ENCODE measurements around the gene PACS2.

PACS2 gene

DNA sequence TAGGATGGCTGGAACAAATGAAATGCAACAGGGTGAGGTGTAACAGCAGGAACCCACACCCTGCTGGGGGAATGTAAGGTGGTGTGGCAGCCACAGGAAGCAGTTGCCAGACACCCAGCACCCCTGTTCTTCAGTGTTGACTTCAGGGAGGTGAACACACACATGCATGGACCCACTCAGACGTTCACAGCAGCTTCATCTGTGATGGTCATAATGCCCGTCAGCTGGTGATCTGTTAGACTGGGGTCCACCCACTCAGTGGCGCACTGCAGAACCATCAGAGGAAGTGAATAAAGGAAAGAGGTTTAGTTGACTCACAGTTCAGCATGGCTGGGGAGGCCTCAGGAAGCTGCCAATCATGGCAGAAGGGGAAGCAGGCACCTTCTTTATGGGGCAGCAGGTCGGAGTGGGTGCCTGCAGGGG is 61.1 kb downstream of the PACS2 start:
- DNase-seq = no peak

- no peak for DNase-seq
Measured at GRCh38 chr14:105376521-105377440, 62.2 kb downstream of the PACS2 start.

- DNase-seq = no peak
Measured at GRCh38 chr14:105377555-105378182, 63.1 kb downstream of the PACS2 start.

- DNase-seq = no peak
Measured at GRCh38 chr14:105378199-105378598, 63.7 kb downstream of the PACS2 start.

DNA sequence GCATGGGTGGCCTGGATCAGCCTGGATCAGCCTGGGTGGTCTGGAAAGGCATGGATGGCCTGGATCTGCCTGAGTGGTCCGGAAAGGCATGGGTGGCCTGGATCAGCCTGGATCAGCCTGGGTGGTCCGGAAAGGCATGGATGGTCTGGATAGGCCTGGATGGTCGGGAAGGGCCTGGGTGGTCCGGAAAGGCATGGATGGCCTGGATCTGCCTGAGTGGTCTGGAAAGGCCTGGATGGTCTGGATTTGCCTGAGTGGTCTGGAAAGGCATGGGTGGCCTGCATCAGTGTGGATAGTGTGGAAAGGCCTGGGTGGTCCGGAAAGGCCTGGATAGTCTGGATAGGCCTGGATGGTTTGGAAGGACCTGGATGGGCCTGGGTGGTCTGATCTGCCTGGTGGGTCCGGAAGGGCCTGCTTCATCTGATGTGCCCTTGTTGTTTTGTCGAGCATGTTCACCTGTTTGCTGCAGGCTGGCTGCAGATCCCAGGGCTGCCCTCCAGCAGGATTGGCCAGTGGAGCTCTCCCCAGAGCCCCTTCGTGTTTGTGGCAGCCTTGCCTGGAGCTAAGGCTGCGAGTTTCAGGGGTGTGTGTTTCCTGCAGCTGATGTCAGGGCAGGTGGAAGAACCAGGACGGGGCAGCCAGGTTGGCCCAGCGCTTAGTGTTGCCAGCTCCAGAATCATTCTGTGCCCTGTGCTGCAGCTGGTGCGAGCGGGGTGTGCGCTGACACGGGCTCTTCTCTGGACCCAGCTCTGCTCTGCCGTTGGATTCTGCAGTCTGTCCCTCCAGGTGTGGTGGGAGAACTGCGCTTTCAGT is 64.5 kb downstream of the PACS2 start:
- no peak for DNase-seq

- DNase-seq = no peak
Measured at GRCh38 chr14:105379946-105380345, 65.4 kb downstream of the PACS2 start.

- DNase-seq = no peak
Measured at GRCh38 chr14:105380756-105381155, 66.2 kb downstream of the PACS2 start.

DNA sequence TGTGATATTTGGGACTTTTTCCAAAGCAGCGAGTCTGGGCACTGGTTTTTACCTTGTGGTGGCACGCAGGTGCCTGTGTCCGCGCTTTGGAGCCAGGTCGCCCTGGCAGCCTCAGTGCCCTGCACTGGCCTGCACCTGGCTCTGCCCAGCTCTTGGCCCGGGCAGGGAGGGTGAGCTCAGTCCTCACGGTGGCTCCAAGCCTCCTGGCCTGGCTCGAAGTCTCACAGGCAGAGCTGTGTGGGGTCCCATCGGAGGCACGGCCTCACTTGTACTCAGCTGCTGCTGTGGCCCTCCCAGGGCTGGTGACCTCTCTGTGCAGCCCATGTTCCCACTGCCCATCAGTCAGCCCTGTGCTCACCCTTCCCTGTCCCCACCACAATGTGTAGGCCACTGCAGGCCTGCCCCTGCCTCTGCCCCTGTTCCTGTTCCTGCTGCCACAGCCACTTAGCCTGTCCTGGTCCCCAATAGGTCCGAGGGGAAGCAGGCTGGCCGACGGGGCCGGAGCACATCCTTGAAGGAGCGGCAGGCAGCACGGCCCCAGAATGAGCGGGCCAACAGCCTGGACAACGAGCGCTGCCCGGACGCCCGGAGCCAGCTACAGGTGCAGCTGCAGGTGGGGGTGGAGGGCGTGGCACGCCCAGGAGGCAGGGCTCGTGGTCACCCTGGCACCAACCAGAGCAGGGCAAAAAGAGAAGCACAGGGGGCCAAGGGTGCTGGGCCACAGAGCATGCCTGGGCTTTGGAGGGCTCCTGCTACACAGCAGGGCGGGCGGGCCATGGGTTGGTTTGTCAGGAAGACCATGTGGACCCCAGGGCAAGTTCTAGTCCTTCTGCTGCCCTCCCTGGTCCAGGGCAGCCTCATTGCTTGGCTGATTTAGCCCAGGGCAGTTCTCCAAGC is 67.1 kb downstream of the PACS2 start:
- DNase-seq = no peak

- DNase-seq = no peak
Measured at GRCh38 chr14:105382343-105383082, 68.0 kb downstream of the PACS2 start.

GRCh38 chr14:105383083-105383730 is 68.7 kb downstream of the PACS2 start:
- no peak for DNase-seq

DNA sequence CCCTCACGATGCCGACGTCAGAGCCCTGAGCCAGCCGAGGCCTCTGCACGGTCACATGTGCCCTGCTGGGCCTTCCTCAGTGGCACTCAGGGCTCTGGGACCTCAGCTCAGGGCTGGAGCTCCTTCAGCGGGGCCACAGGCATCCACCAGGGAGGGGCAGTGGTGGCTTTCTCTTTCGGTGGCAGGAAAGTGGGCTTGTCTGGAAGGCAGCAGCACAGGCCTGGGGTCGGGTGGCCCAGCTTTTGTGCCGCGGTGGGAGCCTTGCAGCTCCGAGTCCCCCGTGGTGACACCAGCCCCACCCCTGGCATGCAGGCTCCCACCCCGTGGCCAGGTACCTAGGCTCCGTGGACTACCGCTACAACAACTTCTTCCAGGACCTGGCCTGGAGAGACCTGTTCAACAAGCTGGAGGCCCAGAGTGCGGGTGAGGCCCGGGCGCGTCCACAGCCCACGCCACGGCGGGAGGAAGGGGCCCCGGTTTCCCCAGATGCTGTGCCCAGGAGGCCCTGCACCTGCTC is 69.6 kb downstream of the PACS2 start:
- DNase-seq = no peak

GRCh38 chr14:105384605-105385321 is 70.2 kb downstream of the PACS2 start:
- DNase-seq = no peak

GRCh38 chr14:105385322-105385637 is 70.7 kb downstream of the PACS2 start:
- DNase-seq = no peak

DNA sequence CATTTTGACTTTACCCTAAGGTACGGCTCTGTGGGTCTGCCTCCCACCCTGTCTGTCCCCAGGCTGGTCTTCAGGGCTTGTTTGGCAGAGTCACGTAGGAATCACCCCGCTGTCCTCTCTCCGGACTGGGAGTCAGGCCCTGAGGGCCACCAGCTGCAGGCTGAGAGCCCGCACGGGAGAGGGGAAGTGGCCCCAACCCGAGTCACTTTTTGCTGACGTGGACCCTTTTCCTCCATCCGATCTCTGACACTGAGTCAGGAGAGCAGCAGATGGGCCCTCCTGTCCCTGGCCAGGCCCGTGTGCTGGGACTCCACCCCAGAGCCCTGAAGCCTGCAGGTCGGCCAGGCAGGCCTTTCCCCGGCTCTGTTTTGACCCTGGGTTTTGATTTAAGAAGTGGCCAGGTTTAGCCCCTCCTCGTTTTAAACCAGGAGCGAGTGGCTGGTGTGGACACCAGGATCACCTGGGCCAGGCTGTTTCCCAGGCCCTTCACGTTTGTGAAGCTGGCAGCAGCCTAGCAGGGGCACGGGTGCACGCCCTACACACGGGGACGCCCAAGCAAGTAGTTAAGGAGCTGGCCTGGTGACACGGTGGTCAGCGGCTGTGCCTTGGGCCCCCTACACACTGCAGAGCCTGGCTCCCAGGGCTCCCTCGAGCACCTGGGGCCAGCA is 71.3 kb downstream of the PACS2 start:
- DNase-seq = no peak

GRCh38 chr14:105386581-105387529 is 72.3 kb downstream of the PACS2 start:
- DNase-seq = no peak

GRCh38 chr14:105387530-105387922 is 73.0 kb downstream of the PACS2 start:
- no peak for DNase-seq

GRCh38 chr14:105388110-105388951 is 73.8 kb downstream of the PACS2 start:
- DNase-seq = no peak

- no peak for DNase-seq
Measured at GRCh38 chr14:105388976-105389375, 74.4 kb downstream of the PACS2 start.
